DMS 273 (cell line): Measurements from ENCODE around the gene KPTN.
A peak's percentile ranks its signal among the peaks of the same experiment; 100 is the strongest.

Source experiments
- DNase-seq: peaks from one replicate; lab custom pipeline; 2025; ENCODE audit not compliant: unreplicated experiment; lab: John Stamatoyannopoulos, UW

The KPTN gene

DNA sequence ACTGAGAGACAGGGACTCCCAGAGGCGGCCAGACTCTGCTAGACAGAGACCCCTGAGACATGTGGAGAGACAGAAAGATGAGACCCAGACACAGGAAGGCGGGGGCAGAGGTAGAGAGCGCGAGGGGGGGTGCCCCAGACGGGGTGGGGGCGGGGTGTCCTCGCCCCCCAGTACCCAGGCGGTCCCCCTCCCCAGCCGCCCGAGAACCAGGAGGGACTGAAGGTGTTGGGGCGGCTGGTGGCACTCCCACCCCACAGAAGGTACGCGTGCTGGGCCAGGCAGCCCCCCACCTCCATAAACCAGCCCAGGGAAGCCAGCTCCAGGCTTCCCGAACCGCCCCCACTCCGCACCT lies 12.7 kb downstream of the KPTN start:
- DNase-seq, result no peak

DNA sequence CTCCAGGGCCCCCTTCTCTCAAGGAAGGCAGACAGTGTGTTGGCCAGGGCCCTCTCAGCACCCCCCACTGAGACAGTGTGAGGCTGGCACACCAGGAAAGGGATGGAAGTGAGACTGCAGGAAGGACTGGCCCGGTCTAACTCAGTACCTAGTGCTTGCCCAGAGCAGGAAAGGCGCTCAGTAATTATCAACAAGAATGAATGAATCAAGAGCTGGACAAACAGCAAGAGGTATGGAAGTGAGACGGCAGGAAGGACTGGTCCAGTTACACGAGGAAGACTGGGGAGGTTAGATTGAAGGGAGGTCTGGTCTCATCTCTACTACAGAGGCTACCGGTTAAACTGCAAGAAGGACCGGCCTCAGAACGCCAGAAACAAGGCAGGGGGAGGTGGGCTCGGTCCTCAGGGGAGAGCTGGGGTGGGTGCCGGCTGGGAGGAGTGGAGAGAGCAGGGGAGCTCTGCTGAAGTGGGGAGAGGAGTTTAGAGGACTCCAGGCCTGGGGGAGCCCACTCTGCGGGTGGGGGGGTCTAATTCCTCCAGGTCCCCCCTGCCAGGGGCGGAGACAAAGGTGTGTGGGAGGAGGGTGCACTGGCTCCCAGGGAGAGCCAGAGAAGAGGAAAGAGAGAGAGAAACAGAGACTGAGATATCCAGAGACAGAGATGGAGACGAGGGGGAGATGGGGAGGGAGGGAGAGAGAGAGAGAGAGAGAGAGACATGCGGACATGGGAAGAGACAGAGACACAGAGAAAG lies 13.4 kb downstream of the KPTN start:
- DNase-seq, result no peak

DNA sequence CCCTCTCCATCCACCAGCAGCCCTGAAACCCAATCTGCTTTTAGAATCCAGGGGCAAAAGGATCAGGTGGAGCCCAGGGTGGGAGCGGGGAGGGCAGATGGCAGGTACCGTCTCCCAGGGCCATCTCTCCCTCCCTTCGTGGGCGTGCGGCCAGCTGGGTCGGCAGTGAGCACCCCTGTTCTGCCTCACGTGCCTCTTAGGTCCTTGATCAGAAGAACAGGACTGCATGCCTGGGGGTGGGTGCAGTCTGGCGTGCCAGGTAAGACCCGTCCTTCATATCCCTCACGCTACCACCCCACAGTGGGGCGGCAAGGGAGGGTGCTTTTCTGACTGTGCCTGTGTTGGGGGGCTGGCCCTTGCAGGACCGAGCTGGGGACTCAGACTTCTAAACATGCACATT lies 14.3 kb downstream of the KPTN start:
- DNase-seq, result peak; percentile 76

DNA sequence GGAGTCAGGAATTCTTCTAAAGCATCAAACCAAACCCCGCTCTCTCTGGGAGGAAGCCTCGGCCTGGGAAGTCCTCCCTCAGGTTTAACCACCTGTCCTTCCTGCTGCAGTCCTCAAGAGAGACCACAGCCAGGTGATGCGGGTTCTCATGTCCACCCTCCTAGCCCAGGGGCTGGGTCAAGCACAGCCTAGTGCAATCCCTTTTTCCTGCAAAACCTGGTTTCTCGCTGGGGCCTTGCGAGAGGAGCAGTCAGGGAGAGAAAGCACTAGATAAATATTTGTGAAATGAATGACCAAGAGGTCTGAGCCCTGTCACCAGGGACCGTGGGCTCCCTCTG lies 14.7 kb downstream of the KPTN start:
- DNase-seq, result no peak

DNA sequence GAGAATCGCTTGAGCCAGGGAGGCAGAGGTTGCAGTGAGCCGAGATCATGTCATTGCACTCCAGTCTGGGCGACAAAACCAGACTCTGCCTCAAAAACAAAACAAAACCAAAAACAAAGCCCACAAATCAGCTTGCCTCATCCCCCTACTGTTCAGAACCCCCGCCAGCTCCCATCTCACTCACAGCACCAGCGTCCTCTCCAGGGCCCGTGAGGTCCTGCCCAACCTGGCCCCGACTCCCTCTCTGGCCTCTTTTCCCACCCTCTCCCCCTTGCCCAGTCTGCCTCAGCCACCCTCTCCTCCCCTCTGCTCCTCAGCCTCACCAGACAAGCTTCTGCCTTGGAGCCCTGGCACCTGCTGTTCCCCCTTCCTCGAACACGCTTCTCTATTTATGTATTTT lies 16.1 kb downstream of the KPTN start:
- DNase-seq, result no peak

DNA sequence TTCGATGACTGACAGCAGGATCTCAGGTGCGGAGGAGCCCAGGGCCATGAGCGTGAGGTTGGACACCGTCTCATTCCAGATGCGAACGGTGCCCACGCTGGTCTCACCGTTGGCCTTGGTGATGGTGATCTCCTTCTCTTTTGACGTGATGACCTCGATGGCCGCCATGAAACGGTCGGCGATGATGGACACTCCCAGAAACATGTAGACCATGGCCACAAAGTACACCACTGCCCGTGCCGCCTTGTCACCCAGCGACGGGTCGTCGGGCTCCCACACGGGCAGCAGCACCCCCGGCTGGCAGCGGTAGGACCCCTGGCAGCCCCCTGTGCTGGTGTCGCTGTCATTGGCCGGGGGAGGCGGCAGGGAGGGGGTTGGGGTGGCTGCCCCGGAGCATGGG lies 18.1 kb downstream of the KPTN start:
- DNase-seq, result no peak

DNA sequence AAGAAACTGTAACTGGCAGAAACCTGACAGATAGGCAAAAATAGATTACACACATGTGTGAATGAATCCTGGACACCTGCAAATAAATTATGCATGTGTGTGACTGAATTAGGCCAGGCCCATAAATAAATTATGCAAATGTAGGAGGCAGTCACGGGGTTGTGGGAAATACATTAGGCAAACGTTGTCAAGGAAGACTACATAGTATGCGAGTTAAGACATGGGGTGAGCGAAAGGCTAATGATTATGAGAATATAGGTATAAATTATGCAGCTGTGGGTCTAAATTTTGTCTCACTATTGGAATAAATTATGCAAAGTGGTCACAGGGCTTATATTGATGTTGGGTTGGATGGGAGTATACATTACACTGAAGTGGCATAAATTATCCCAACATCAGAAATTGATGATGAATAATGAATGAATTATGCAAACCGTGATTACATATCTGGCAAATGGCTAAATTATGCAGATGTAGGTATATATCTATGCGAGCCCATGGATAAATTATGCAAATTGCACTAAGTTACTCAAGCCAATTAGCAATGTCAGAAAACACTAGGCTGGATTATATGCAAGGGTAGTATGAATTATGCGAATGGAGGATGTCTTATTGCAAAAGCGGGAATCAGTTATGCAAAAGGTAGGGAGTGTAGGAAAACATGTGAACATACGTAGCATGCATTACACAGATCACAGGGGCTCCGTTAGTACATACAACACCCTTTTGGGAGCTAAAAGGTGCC lies 19.2 kb downstream of the KPTN start:
- DNase-seq, result no peak

DNA sequence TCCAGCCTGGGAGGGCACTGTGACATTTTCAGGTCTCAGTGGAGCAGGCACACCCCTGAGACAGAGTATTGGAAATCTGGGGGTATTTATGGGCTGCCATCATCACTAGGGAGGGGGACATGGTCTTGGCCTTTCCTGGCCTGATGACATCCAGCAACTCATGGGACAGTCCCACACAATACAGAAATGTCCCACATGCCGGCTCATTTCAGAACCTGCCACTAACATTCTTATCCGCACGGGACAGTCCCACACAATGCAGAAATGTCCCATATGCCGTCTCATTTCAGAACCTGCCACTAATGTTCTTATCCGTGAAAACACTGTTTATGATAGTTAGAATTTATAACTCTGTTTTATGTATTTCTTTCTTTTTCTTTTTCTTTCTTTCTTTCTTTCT lies 22.1 kb downstream of the KPTN start:
- DNase-seq, result no peak

DNA sequence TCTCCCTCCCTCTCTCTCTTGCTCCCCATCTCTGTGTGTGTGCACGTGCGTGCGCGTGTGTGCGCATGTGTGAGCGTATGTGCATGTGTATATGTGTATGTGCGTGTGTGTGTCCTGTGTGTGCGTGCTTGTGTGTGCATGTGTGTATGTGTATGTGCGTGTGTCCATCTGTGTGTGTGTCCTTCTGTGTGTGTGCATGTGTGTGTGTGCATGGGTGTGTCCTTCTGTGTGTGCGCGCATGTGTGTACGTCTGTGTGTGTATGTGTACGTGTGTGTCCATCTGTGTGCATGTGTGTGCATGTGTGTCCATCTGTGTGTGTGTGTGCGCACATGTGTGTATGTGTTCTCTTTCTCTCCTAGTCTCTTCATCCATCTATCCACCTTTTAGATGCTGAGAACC lies 24.5 kb downstream of the KPTN start:
- no peak for DNase-seq

DNA sequence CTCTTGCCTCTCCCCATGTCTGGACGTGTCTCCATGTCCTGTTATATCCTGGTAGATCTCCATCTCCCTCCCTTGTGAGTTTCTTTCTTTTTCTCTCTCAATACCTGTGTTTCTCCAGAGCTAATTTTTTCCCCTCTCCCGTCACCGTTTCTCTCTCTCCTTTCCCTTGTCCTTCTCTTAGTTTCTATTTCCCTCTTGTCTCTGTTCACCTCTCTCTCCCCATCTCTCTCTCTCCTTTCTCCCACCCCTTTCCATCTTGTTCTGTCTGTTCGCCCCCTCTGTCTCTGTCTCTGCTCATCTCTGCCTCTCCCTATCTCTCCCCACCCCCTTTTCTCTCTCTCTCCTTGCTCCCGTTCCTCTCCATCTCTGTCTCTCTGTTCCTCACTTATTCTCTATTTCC lies 25.3 kb downstream of the KPTN start:
- no peak for DNase-seq

DNA sequence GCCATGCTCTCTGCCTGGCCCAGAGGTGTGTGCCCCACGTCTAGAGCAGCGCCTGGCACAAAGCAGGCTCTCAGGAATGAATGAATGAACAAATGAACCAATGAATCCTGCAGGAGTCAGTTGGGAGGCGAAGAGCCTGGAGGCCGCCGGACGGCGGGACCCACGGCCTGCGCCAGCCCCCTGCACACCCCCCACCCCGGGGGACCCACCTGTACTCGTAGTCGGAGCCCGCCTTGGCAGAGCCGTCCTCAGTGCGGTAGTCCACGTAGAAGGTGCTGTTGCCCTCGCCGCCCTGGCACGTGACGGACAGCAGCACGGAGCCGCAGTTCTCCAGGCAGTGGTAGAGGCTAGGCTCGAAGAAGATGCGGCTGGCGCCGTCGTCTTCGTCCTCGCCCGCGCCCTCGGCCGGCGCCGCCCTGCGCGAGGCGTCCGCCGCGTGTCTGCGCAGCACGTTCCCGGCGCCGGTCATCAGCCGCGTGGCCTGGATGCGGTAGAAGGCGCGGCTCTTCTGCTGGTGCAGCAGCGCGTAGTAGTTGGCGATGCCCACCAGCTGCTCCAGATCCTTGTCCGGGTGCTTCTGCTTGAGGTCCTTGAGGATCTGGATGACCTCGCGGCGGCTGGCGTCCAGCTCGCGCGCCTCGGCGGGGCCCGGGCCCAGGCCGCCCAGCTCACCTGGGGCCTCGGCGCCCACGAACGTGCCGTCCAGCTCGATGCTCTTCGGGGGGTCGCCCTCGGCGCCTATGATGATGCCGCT lies 27.1 kb downstream of the KPTN start:
- DNase-seq, result no peak

DNA sequence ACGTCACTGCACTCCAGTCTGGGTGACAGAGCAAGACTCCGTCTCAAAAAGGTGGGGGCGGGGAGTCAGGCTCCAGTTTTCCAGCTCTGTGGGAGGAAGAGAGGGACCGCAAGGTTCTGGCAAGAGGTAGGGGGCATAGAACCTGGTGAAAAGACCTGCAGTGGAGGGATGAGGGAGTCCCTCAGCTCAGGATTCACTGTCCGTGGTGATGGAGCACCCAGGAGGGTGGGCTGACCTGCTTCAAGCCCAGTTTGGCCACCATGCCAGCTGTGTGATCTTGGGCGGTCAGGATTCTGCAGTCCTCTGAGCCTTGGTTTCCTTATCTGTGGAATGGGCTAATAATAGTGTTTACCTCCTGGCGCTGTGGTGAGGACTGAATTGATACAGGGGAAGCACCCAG lies 33.5 kb downstream of the KPTN start:
- no peak for DNase-seq

DNA sequence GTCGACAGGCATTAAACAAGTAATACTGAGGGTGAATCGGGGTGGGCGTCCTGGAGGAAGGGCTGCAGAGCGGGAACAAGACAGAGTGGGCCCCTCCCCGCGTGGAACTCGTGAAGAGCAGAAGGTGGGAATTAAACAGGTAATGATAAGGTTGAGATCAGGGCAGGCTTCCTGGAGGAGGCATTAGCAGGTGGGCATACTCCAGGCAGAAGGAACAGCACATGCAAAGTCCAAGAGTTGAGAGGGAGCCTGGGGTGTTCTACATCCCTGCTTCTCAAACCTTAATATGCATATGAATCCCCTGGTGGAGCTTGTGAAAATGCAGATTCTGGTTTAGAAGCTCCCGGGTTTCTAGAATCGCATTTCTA lies 35.7 kb downstream of the KPTN start:
- no peak for DNase-seq

DNA sequence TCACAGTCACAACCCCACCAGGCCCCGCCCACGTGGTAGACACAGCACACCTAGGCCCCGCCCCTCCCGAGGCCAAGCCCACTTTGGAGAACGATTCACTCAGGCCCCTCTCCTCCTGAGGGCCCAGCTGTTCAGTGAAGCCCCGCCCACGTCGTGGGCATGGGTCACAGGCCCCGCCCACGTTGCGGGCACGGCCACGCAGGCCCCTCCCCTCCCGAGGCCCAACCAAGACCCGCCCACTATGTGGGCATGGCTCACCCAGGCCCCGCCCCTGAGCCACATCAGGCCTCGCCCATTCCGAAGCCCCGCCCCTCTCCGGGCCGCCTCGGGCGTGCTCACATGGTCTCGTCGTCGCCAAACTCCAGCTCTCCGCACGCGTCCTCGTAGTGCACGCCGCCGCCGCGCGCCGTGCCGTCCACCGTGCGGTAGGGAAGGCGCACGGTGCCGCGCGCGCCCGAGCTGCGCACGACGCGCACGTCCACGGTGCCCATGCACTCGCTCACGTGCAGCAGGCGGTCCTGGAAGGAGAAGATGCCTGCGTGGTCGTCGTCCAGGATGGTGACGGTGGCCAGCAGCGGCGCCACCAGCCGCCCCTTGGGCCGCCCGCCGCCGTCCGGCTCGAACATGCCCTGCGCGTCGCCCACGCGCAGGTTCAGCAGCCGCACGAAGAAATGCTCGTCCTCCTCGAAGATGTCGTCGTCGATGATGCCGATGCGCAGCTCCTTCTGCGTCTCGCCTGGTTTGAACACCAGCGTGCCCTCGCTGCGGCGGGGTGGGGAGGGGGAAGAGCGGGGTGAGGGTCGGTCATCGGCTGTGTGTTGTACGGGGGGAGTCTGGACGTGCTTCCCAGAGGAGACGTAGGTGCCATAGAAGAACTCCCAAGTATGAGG lies 36.3 kb downstream of the KPTN start:
- peak; percentile 71 for DNase-seq

DNA sequence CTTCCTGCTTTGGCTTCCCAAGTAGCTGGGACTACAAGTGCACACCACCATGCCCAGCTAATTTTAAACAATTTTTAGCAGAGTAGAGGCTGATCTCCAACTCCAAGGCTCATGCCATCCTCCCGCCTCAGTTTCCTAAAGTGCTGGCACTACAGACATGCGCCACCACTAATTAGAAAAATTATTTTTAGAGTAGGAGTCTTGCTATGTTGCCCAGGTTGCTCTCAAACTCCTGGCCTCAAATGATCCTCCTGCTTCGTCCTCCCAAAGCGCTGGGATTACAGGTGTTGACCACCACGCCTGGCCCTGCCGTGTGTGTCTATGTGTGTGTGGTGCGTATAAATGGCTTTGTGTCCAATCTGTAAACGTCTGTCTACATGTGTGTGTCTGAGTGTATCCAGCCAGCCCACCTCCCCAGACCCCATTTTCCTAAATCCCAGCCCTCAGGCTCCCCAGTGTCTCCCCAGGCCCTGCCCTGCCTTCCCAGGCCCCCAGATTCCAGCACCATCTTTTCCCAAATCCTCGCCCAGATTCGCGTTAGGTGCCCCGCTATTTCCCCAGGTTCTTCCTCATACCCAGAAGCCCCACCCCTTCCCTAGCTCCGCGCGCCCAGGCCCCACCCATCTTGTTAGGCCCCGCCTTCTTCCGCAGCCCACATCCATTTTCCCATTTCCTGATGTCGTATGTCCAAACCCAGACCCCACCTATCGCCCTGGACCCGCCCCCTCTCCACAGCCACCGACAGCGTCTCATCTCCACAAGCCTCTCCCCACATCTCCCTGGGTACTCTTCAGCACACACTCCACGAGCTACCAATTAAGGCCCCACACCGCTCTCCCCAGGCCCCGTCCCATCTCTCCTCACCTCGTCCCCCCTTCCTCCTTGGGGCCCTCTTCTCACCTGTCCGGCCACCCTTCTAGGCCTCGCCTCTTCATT lies 37.2 kb downstream of the KPTN start:
- no peak for DNase-seq

DNA sequence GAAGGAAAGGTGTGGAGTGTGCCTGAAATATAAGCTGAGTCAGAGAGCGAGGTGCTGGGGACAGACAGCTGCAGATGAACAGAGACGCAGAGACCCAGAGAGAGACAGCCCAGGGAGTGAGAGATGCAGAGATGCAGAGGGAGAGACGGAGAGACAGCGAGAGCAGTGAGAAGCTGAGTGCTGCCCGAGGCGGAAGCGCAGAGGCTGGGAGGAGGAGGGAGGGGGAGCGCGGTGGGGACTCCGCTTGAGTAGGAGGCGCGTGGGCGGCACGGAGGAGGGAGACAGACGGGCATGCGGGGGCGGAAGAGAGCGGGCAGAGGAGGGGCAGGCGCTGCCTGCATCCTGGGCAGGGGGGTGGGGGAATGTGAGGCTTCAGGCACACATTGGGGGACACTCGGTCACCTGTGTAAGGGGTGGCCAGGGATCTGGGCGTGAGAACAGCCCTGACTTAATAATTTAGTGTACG lies 38.0 kb downstream of the KPTN start:
- DNase-seq, result peak; percentile 91

DNA sequence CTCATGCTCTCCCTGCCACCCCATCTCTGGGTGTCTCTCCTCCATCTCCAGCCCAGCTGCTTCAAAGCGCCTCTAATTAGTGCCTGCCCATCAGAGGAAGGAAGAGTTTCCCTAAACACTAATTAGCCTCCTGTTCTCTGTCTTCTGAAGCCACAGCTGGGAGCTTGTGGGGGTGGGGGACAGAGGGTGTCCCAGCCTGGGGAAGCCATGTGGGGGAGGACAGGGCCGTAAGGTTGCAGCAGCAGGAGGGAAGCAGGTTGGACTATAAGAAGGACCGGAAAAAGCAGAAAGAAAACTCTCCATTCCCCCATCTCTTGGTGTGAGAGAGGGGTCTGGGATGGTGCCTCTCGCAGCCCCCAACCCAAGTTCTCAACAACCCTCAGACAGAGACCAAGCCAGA lies 38.5 kb downstream of the KPTN start:
- peak; percentile 83 for DNase-seq

DNA sequence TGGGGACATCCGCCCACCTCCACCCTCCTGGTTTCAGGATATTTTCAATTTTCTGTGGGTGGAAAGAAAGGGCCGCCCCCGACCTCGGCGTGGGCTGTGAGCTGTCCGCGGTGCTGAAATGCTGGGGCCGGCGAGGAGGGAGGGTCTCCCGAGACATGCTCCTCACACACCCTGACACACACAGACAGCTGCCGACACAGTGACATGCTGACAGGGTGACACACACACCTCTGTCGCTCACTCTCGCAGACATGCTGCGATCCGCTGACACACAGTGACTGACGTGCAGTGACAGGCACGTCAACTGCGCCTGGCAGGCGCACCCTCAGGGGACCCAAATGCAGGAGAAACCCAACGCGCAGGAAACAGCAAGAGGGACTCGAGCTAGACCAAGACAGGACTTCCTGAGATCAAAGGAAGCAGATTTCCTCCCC lies 39.6 kb downstream of the KPTN start:
- no peak for DNase-seq

DNA sequence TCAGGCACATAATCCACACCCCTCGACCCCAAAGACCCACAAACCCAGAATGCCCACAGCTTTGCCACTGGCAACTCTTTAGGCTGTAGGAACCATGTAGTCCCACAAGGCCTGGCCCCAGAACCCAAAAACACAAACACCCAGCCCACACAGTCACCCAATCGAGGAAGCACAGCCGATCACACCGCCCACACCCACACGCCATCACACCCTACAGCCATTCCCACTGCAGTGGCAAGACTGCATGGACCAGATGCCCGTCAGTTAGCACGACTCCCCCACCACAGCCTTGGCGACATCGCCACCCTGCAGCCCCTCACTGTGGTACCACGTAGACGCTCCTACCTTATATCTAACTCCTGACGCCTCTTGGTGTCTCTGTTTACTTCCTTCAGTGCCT lies 40.7 kb downstream of the KPTN start:
- DNase-seq, result no peak

DNA sequence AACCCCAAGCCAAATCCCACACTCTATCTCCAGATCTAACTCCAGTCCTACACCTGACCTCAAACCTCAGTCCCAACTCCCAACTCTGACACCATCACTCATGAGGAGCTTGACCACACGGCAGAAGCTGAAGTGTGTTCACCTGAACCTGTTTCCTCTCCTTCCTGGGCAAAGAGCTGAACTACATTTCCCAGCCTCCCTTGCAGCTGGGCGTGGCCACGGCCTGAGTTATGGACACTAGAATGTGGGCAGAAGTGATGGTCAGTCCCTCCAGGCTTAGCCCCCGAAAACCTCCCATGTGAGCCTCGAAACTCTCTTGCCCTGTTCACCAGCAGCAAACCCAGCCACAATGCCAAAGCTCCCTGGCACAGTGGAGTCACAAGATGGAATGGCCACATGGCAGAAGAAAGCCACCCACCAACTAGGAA lies 45.2 kb downstream of the KPTN start:
- no peak for DNase-seq
